Renal pelvis (tissue), 4 donors: ENCODE measurements around the gene PEMT. TPM values are rescaled to one million over a fixed set of nuclear protein-coding genes. Genes with fewer than 3 reads are reported as not detected.

ENCODE experiments used
- DNase-seq: peaks from one replicate; pipeline ENCODE4 v3.0.0-alpha.2; 2013
- polyA plus RNA-seq, 3 donors: library from polyadenylated mRNA; unstranded; fragments of 120-200 nt; gene quantifications; one replicate each; pipeline ENCODE4 v1.2.1, GENCODE V29; 2013; ENCODE audit not compliant: insufficient read length in 3 of 3

The PEMT gene
- polyA plus RNA-seq, 3 donors: 33.0 to 39.3 (median 34.1) TPM

GRCh38 chr17:17556671-17557070 is 34.8 kb downstream of the PEMT start:
- no peak for DNase-seq

- no peak for DNase-seq
Measured at GRCh38 chr17:17555906-17556305, 35.6 kb downstream of the PEMT start.

- DNase-seq: no peak
Measured at GRCh38 chr17:17555151-17555550, 36.4 kb downstream of the PEMT start.

- no peak for DNase-seq
Measured at GRCh38 chr17:17554266-17554665, 37.2 kb downstream of the PEMT start.

- no peak for DNase-seq
Measured at GRCh38 chr17:17553217-17554195, 38.0 kb downstream of the PEMT start.

DNA sequence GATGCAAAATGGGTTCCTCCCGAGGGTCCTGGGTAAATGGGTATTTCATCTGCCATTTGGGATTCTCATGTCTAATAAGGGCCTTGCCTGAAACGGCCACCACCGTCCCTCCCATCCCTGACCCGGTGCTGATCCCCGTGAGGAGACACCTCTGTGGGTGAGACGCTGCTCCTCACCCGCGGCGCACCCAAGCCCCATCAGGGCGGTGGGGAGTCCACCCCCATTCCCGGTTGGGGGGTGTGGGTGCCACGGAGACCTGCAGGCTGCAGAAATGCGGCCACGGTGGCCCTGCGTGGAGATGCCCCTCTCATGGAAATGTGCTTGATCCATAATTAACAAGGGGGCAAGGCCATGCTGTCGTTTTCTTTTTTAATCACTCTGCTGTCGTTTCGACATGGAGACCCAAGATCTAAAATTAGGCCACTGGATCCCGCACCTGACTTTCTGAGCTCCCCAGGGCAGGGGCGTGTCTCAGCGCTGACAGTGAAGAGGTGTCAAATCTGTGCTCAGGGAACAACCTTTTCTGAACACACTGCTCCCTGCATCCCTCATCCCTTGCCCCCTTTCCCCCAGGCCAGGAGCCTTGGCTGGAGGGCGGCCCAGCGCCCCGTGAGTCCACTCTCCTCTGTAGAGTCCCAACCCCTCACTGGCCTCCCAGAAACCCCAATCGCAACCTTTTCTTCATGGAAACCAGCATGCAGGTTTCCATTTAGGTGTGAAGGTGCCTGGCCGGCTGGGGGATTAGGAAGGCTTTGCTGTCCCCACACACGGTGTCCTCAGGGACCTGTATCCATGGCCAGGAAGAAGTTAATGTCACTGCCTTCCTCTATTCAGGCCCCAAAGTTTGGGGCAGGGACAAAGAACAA is 38.9 kb downstream of the PEMT start:
- no peak for DNase-seq

DNA sequence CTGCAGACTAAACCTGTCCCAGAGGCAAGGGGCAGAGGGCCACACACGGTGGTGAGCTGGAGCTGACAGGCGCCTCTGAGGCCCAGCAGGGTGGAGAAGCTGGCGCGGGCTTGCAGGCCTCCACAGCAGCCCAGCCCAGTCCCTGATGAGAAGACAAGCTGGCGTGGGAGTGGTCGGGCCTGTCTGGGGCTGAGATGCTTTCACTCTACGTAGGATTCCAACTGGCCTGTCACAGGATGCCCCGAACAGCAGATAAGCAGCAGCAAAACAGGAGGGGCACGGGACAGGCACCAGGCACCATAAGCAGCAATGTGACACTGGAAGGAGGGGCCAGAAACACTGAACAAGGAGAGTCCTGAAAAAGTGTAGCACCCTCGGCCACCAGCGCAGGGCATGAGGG is 40.1 kb downstream of the PEMT start:
- DNase-seq: peak; percentile 90

- DNase-seq: no peak
Measured at GRCh38 chr17:17549732-17550366, 41.7 kb downstream of the PEMT start.

GRCh38 chr17:17548044-17548443 is 43.5 kb downstream of the PEMT start:
- no peak for DNase-seq

GRCh38 chr17:17547210-17547764 is 44.2 kb downstream of the PEMT start:
- no peak for DNase-seq

GRCh38 chr17:17546399-17547185 is 44.9 kb downstream of the PEMT start:
- DNase-seq: no peak

GRCh38 chr17:17545984-17546383 is 45.5 kb downstream of the PEMT start:
- no peak for DNase-seq

DNA sequence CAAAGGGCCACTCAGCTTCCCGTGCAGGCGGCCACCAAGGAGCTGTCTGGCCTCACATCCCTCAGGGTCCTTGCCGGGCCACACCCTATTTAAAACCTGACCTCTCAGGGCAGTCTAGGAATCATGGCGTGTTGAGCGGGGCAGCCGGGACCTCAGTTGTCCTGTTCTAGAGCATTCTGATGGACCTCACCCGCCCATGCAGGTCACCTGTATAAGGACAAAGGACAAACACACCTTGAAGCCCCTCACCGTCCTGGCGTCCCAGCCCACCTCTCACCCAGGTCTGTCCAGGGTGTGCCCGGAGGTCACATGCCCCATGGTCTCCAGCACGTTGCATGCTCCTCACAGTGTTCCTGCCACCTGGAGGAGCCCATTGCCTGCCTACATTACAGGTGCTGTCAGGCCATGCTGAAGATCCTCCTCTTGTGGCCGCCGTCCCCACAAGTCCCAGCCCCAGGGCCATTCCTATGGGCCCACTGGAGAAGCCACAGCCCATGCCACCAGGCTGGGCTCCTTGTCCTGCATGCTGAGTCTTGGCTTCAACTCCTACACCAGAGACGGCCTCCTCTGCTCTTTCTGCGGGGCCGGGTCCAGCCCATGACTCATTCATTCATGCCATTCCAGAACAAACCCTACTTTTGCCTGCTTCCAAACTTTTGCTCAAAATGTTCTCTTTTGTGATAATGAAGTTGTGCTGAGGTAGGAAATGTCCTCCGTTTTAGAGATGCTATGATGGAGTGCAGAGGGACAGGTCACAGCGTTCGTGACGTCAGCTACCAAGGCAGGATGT is 46.3 kb downstream of the PEMT start:
- no peak for DNase-seq

- no peak for DNase-seq
Measured at GRCh38 chr17:17542906-17543635, 48.4 kb downstream of the PEMT start.

DNA sequence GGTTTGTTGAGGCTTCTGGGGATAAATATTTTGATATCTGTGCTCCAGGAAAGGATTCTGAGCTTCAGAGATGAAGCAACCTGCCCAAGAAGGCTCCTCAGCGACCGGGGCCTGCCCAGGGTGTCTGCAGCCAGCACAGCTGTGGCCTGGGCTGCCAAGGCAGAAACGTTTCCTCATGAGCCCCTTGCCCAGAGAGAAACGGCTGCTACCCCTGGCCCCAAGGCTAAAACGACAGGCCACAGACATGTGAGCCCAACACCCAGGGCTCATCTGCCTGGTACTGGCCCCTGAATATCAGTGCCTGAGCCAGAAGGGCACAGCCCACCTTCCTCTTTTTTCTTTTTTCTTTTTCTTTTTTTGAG is 49.9 kb downstream of the PEMT start:
- DNase-seq: no peak

DNA sequence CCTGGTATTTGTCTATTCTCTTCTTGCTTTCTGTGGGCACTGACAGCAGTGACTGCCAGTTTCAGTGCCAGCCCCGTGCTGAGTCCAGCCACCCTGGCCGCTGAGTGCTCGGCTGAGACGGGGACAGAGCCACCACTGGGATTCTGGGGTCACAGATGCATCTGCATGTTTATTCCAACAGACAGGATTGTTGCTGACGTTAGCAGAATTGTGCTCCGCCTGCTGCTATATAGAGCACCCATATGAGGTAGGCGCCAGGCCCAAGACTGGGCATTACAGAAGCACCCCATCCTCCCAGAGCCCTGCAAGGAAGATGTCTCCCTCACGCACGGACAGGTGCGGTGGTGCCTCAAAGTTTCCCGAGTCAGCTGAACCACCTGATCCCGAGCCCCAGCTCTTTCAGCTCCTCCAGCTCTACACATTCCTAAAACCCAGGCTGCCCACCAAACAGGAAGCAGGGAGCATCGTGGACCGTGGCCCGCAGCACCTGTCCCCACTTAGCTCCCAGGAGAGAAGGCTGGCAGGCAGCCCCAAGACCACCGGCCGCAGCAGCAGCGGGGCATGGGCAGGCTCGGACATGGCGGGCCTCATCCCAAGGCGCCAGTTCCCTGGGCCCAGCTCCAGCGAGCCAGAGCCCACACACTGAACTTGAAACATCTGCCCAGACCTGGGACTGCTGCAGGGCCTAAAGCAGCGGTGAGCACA is 50.4 kb downstream of the PEMT start:
- no peak for DNase-seq

DNA sequence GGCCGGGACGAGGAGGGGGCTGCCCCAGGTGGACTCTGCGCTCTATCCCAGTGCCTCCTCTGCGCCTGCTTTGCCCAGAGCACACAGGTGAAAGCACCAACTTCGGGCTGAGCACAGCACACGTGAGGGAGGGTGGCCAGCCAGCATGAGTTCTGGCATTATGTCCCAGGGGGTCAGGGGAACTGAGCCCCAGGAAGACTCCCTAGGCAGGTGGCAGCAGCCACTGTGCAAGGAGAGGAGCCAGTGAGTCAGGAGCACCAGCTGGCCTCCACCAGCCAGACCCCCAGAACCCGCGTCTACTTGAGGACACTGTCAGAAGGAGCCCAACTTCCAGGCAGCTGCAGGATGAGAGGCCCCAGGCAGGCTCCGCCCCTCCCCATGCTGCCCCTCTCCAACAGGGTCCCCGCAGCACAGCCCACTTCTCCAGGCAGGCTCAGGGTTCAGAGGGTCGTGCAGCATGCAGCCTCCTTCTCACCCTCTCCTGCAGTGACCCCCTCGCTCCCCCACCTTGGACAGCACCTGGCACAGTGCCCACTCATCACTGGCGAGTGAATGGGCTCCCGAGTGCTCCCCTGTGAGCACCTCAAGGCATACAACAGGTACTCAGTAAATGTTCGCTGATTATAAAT is 51.1 kb downstream of the PEMT start:
- DNase-seq: no peak

DNA sequence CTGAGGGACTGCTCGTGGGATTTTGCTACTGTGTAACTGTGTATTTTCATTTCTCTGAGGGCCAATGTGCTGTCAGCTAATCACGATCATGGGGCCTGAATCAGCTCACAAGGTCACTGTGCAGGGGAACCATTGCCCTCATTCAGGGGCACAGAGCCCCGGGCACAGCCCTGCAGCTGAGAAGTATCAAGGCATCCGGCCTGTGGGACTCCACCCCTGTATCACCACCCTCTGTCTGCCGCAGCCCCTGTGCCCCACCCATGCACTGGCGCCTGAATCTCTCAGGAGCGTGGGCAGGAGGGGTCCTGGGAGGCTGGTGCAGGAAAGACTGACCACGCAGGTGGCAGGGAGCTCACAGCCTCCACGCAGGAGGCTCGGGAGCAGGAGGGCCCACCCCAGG is 51.9 kb downstream of the PEMT start:
- DNase-seq: no peak
